ENCODE measurements around the gene HSPA1A. TPM values are rescaled to one million over a fixed set of nuclear protein-coding genes. Genes with fewer than 3 reads are reported as not detected.
"Not testable (repeated sequence)": the region's sequence is repeated elsewhere in the genome, so short reads cannot be mapped to it uniquely, and the experiment has no call there.

The HSPA1A gene
- total RNA-seq, 4 donors from 2014 or later, result 170 to 304 (median 221) TPM

GRCh38 chr6:31817133-31817928 lies 2.0 kb downstream of the HSPA1A start:
- peaks cover 0 to 57% (median 43%) of the 10 kb centered on the region in 4 donors for H3K4me1 ChIP-seq
- H3K27me3 ChIP-seq; H3K9me3 ChIP-seq; DNase-seq (ENCODE audit: low spot score in 2 of 2); H3K36me3 ChIP-seq: not testable (repeated sequence)
- TF ChIP-seq EP300 (IDR thresholded peaks at IDR 0.05) (peak in 1 of 2 donors; percentile 71), POLR2A (IDR thresholded peaks at IDR 0.05) (peak in 1 of 2 donors; percentile 49)
- H3K4me3 ChIP-seq, result peak overlapping the region; percentile 14 to 54 (median 38)
- 33 to 71% methylated on average over 12 to 15 of the region's 37 CpGs for WGBS, 2 donors
- peak overlapping the region; percentile 70 to 99 (median 78) for H3K27ac ChIP-seq

- Histone ChIP-seq H3K27ac (peak overlapping the region; percentile 70 to 99 (median 78)), H3K4me3 (peak overlapping the region; percentile 14 to 54 (median 38)), H3K4me1 (peaks cover 0 to 62% (median 44%) of the 10 kb centered on the region in 4 donors)
- not testable (repeated sequence) for H3K36me3 ChIP-seq; H3K27me3 ChIP-seq; H3K9me3 ChIP-seq; DNase-seq (ENCODE audit: low spot score in 2 of 2)
- WGBS, 2 donors, result 52 to 54% methylated on average over 8 of the region's 8 CpGs
- peak in 1 of 2 donors; percentile 61 for TF ChIP-seq EP300 (IDR thresholded peaks at IDR 0.05)
Observed at GRCh38 chr6:31817929-31818511, 2.7 kb downstream of the HSPA1A start.

GRCh38 chr6:31819871-31820299 lies 4.5 kb downstream of the HSPA1A start:
- Histone ChIP-seq H3K36me3 (no peaks in the 10 kb centered on the region), H3K27ac (peak overlapping the region in 3 of 4 donors; percentile 15 to 99 (median 77)), H3K4me1 (peaks cover 0 to 68% (median 37%) of the 10 kb centered on the region in 4 donors), H3K4me3 (no peak overlapping the region), H3K9me3 (no peaks in the 10 kb centered on the region), H3K27me3 (no peaks in the 10 kb centered on the region)
- DNase-seq (ENCODE audit: low spot score in 2 of 2), result no peak
- TF ChIP-seq EP300 (IDR thresholded peaks at IDR 0.05) (no peak), CTCF (IDR thresholded peaks at IDR 0.05) (no peak), POLR2A (IDR thresholded peaks at IDR 0.05) (no peak)

- peak overlapping the region in 2 of 4 donors; percentile 99 to 100 for H3K27ac ChIP-seq
- peaks cover 0 to 71% (median 39%) of the 10 kb centered on the region in 4 donors for H3K4me1 ChIP-seq
- not testable (repeated sequence) for H3K9me3 ChIP-seq; H3K27me3 ChIP-seq; H3K36me3 ChIP-seq; DNase-seq (ENCODE audit: low spot score in 2 of 2); H3K4me3 ChIP-seq
- 90 to 91% methylated on average over 10 of the region's 10 CpGs for WGBS, 2 donors
Observed at GRCh38 chr6:31820399-31820798, 5.1 kb downstream of the HSPA1A start.

GRCh38 chr6:31821301-31822035 lies 6.1 kb downstream of the HSPA1A start:
- Histone ChIP-seq H3K4me3 (peak overlapping the region; percentile 33 to 67 (median 54)), H3K9me3 (no peaks in the 10 kb centered on the region), H3K36me3 (no peaks in the 10 kb centered on the region), H3K4me1 (peaks cover 0 to 82% (median 50%) of the 10 kb centered on the region in 4 donors), H3K27ac (peak overlapping the region; percentile 90 to 100 (median 99)), H3K27me3 (no peaks in the 10 kb centered on the region)
- TF ChIP-seq EP300 (IDR thresholded peaks at IDR 0.05) (no peak), POLR2A (IDR thresholded peaks at IDR 0.05) (peak; percentile 33 to 66), CTCF (IDR thresholded peaks at IDR 0.05) (no peak)
- WGBS, 2 donors, result 3 to 7% methylated on average over 39 of the region's 39 CpGs
- DNase-seq (ENCODE audit: low spot score in 2 of 2), result peak in 1 of 2 donors; percentile 46

GRCh38 chr6:31822036-31822821 lies 6.9 kb downstream of the HSPA1A start:
- TF ChIP-seq CTCF (IDR thresholded peaks at IDR 0.05) (no peak), POLR2A (IDR thresholded peaks at IDR 0.05) (peak; percentile 84 to 94), EP300 (IDR thresholded peaks at IDR 0.05) (peak; percentile 8 to 99)
- peak; percentile 77 to 88 for DNase-seq (ENCODE audit: low spot score in 2 of 2)
- Histone ChIP-seq H3K4me3 (peak overlapping the region; percentile 38 to 67 (median 54)), H3K27me3 (no peaks in the 10 kb centered on the region), H3K27ac (peak overlapping the region; percentile 90 to 100 (median 99)), H3K4me1 (peaks cover 0 to 84% (median 51%) of the 10 kb centered on the region in 4 donors), H3K9me3 (no peaks in the 10 kb centered on the region), H3K36me3 (no peaks in the 10 kb centered on the region)
- 2% methylated on average over 25 of the region's 25 CpGs for WGBS, 2 donors
